Adipocyte (in vitro differentiated cells): ENCODE data around the gene BNIPL.

Source experiments
- DNase-seq: peaks from one replicate; pipeline ENCODE4 v3.0.0-alpha.2; 2015; ENCODE audit warnings: low read depth
- H3K27me3 ChIP-seq: replicated peaks from 2 replicates; pipeline ENCODE4 v1.7.0; 2013; ENCODE audit warnings: mild to moderate bottlenecking, low read length, moderate library complexity; ENCODE audit not compliant: control insufficient read depth, insufficient read depth
- H3K36me3 ChIP-seq: 2 replicates; pipeline ENCODE4 v1.7.0; 2013; ENCODE audit warnings: low read length, mild to moderate bottlenecking, moderate library complexity; ENCODE audit not compliant: control insufficient read depth, insufficient read depth, severe bottlenecking
- H3K4me1 ChIP-seq: 2 replicates; pipeline ENCODE4 v1.7.0; 2013; ENCODE audit warnings: mild to moderate bottlenecking, low read length, moderate library complexity; ENCODE audit not compliant: control insufficient read depth, insufficient read depth
- H3K4me3 ChIP-seq: 2 replicates; pipeline ENCODE4 v1.7.0; 2013; ENCODE audit warnings: mild to moderate bottlenecking, low read length, moderate library complexity
- H3K9ac ChIP-seq: 2 replicates; pipeline ENCODE4 v1.7.0; 2013; ENCODE audit warnings: mild to moderate bottlenecking, low read length, moderate library complexity
- H3K9me3 ChIP-seq: 2 replicates; pipeline ENCODE4 v1.7.0; 2013; ENCODE audit warnings: mild to moderate bottlenecking, low read length, moderate library complexity; ENCODE audit not compliant: control insufficient read depth

The BNIPL gene

GRCh38 chr1:151010346-151010726, 26.1 kb upstream of the BNIPL start:
- DNase-seq, result no peak
- no peaks in the 10 kb centered on the region for H3K9me3 ChIP-seq
- H3K36me3 ChIP-seq, result no peaks in the 10 kb centered on the region
- no peak overlapping the region for H3K4me3 ChIP-seq
- H3K9ac ChIP-seq, result no peak overlapping the region
- H3K4me1 ChIP-seq, result peaks cover 63% of the 10 kb centered on the region
- H3K27me3 ChIP-seq, result no peaks in the 10 kb centered on the region

DNA sequence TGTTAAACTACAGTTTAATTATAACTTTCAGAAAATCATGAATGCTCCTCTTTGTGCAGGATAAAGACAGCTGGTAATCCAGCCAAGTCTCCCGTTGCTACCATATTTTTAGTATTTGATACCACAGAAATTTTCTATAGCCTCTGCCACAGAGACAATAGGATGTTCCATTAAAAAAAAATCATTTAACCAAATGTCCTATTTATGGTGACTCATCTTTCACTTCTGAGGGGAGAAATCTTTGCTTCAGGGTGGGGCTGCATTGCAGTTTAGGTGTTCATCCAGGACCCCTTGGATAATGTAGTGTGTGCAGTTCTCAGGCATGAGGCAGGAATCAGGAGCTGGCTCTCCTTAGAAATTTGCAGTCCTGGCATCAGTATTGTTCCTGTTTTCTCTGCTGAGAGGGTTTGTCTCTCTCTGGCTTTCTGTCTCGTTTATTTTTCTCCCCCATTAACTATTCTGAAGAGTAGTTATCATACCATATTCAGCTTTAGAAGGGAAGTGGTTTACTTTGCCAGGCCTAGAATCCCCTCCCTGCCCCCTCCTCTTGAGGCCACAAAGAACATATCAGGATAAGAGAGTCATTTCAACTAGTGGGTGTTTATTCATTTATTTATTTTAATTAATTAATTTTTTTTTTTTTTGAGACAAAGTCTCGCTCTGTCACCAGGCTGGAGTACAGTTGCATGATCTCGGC, 25.1 kb upstream of the BNIPL start:
- Histone ChIP-seq H3K27me3 (no peaks in the 10 kb centered on the region), H3K4me3 (no peak overlapping the region), H3K9ac (no peak overlapping the region), H3K9me3 (no peaks in the 10 kb centered on the region), H3K4me1 (peaks cover 59% of the 10 kb centered on the region), H3K36me3 (no peaks in the 10 kb centered on the region)
- no peak for DNase-seq

DNA sequence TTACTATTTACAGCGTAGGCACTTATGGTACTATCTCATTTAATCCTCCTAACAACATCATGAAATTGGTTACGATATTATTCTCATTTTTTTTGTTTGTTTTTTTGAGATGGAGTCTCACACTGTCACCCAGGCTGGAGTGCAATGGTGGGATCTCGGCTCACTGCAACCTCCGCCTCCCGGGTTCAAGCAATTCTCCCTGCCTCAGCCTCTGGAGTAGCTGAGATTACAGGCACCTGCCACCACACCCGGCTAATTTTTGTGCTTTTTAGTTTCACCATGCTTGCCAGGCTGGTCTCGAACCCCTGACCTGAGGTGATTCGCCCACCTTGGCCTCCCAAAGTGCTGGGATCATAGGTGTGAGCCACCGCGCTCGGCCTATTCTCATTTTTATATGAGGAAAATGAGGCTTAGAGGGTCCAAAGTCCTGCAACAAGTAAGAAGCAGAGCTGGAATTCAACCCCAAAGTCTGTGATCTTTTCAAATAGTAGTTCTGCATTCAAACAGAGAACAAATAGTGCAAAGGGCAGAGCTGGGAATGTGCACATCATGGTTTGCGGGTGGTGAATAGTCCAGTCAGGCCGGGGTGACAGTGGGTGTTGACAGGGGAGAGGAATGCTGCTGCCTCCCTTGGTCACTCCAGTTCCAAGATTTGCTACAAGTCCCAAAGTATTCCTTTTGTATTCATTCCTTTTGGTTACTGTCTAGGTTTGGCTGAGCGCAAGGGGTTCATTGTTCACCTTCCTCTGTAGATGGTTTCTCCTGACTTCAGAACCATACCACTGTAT, 23.5 kb upstream of the BNIPL start:
- H3K4me3 ChIP-seq, result peak overlapping the region; percentile 57
- peaks cover 3% of the 10 kb centered on the region for H3K36me3 ChIP-seq
- DNase-seq, result no peak
- H3K4me1 ChIP-seq, result peaks cover 48% of the 10 kb centered on the region
- H3K27me3 ChIP-seq, result no peaks in the 10 kb centered on the region
- H3K9ac ChIP-seq, result peak overlapping the region; percentile 55
- no peaks in the 10 kb centered on the region for H3K9me3 ChIP-seq

GRCh38 chr1:151013518-151013917, 22.9 kb upstream of the BNIPL start:
- Histone ChIP-seq H3K9me3 (no peaks in the 10 kb centered on the region), H3K36me3 (peaks cover 9% of the 10 kb centered on the region), H3K4me1 (peaks cover 45% of the 10 kb centered on the region), H3K27me3 (no peaks in the 10 kb centered on the region), H3K4me3 (peak overlapping the region; percentile 57), H3K9ac (peak overlapping the region; percentile 55)
- no peak for DNase-seq

- DNase-seq, result peak; percentile 78
- Histone ChIP-seq H3K9me3 (no peaks in the 10 kb centered on the region), H3K4me1 (no peaks in the 10 kb centered on the region), H3K27me3 (no peaks in the 10 kb centered on the region), H3K4me3 (no peak overlapping the region), H3K36me3 (peaks cover 39% of the 10 kb centered on the region), H3K9ac (no peak overlapping the region)
These were observed 11.7 kb upstream of the BNIPL start for GRCh38 chr1:151024540-151025146.

- Histone ChIP-seq H3K4me3 (no peak overlapping the region), H3K36me3 (peaks cover 52% of the 10 kb centered on the region), H3K9me3 (no peaks in the 10 kb centered on the region), H3K27me3 (no peaks in the 10 kb centered on the region), H3K4me1 (no peaks in the 10 kb centered on the region), H3K9ac (no peak overlapping the region)
- no peak for DNase-seq
These were observed 9.9 kb upstream of the BNIPL start for GRCh38 chr1:151026460-151026859.

DNA sequence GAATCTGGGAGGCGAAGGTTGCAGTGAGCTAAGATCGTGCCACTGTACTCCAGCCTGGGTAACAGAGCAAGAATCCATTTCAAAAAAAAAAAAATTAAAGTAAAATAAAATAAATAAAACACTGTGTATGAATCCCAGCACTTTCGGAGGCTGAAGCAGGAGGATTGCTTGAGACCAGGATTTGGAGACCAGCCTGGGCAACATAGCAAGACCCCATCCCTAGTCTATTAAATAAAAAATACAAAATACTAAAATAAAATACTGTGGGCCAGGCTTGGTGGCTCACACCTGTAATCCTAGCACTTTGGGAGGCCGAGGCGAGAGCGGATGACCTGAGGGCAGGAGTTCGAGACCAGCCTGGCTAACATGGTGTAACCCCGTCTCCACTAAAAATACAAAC, 4.2 kb upstream of the BNIPL start:
- H3K27me3 ChIP-seq, result no peaks in the 10 kb centered on the region
- H3K36me3 ChIP-seq, result peaks cover 54% of the 10 kb centered on the region
- H3K4me3 ChIP-seq, result no peak overlapping the region
- H3K4me1 ChIP-seq, result no peaks in the 10 kb centered on the region
- DNase-seq, result no peak
- no peaks in the 10 kb centered on the region for H3K9me3 ChIP-seq
- H3K9ac ChIP-seq, result no peak overlapping the region

- Histone ChIP-seq H3K9me3 (no peaks in the 10 kb centered on the region), H3K36me3 (peaks cover 36% of the 10 kb centered on the region), H3K4me3 (no peak overlapping the region), H3K27me3 (no peaks in the 10 kb centered on the region), H3K9ac (no peak overlapping the region), H3K4me1 (no peaks in the 10 kb centered on the region)
- no peak for DNase-seq
These were observed 1.2 kb upstream of the BNIPL start for GRCh38 chr1:151035167-151035566.

- no peak for DNase-seq
- Histone ChIP-seq H3K27me3 (no peaks in the 10 kb centered on the region), H3K4me3 (no peak overlapping the region), H3K36me3 (peaks cover 24% of the 10 kb centered on the region), H3K9me3 (no peaks in the 10 kb centered on the region), H3K9ac (no peak overlapping the region), H3K4me1 (no peaks in the 10 kb centered on the region)
These were observed 646 bp downstream of the BNIPL start for GRCh38 chr1:151037032-151037431.

DNA sequence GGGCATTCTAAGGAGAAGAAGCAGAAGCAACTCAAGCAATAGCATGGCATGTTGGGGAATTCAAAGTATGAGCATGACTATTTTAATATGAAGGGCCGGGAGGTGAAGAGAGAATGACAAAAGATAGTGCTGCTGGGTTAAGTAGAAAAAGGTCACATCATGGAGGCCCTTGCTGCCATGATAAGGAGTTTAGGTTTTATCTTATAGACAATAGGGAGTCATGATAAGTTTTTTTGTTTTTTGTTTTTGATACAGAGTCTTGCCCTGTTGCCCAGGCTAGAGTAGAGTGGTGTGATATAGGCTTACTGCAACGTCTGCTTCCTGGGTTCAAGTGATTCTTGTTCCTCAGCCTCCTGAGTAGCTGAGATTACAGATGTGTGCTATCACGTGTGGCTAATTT, 3.1 kb downstream of the BNIPL start:
- H3K9me3 ChIP-seq, result no peaks in the 10 kb centered on the region
- no peak overlapping the region for H3K4me3 ChIP-seq
- no peaks in the 10 kb centered on the region for H3K4me1 ChIP-seq
- peaks cover 14% of the 10 kb centered on the region for H3K36me3 ChIP-seq
- no peaks in the 10 kb centered on the region for H3K27me3 ChIP-seq
- no peak for DNase-seq
- H3K9ac ChIP-seq, result no peak overlapping the region

DNA sequence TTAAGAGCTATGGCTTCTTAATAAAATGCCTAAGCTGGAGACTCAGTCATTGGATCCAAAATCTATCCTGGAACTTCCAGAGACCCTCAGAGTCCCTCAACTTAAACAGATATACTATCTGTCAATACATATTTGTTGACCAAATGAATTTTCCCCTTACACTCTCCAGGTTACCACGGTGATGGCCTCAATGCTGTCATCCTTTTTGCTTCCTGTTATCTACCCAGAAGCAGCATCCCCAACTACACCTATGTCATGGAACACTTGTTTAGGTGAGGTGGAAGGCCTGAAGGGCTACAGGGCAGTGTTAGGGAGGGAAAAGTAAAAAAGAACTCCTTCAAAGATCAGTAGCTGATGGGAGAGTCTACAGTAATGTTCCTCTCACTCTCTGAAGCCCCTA, 6.8 kb downstream of the BNIPL start:
- no peaks in the 10 kb centered on the region for H3K27me3 ChIP-seq
- H3K4me1 ChIP-seq, result peaks cover 7% of the 10 kb centered on the region
- no peak overlapping the region for H3K4me3 ChIP-seq
- H3K9me3 ChIP-seq, result no peaks in the 10 kb centered on the region
- no peak for DNase-seq
- no peak overlapping the region for H3K9ac ChIP-seq
- peaks cover 5% of the 10 kb centered on the region for H3K36me3 ChIP-seq
